ENCODE data around the gene GRAPL.
"Not testable (repeated sequence)": the region's sequence is repeated elsewhere in the genome, so short reads cannot be mapped to it uniquely, and the experiment has no call there.

Gene GRAPL

DNA sequence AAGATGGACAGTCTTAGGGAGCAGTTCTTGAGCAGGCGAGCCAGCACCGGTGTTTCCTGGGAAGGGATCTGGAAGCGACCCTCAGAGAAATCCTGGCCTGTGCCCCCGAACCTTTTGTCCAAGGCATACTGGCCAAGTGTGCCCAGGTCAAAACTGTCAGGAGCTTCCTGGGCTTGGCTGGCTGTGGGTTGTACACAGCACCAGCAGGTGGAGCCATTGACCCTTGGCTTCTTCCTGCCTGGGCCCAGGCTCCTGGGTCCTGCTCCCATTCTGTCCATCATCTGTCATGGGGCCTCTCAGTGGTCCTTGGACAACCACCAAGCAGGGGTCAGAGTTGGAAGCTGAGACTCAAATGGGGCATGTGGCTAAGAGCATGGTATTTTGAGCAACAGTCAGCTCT lies 15.0 kb downstream of the GRAPL start:
- not testable (repeated sequence) for H3K9ac ChIP-seq (ENCODE audit: low read length); H3K36me3 ChIP-seq (ENCODE audit: insufficient read depth, low read length); H3K4me1 ChIP-seq (ENCODE audit: insufficient read depth, low read length); H3K9me3 ChIP-seq (ENCODE audit: low read length); H3K27ac ChIP-seq (ENCODE audit: low read depth, low read length); H3K27me3 ChIP-seq (ENCODE audit: control insufficient read depth in 1 of 2, insufficient read depth in 2 of 2, low read length in 2 of 2); H3K4me3 ChIP-seq (ENCODE audit: low read depth in 1 of 2, low read length in 2 of 2)

- not testable (repeated sequence) for H3K4me1 ChIP-seq (ENCODE audit: insufficient read depth, low read length)
Observed at GRCh38 chr17:19143097-19143777, 15.8 kb downstream of the GRAPL start.

DNA sequence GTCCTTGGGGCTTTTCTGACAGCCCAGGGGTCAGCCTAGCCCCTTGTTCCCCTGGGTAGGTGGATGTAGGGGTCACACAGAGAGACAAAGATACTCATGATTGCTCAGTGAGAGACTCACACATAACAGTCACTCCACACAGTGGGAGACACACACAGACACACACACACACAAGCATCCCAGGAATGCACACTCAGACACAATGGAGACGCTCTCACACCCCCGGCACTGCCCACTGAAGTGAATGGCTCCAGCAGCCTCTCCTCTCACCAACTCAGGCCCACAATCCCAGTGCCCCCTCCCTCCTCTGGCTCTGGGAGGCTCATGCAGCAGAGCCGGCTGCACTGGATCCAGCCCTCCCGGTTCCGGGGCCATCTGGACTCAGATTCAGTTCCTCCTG lies 17.0 kb downstream of the GRAPL start:
- not testable (repeated sequence) for H3K9me3 ChIP-seq (ENCODE audit: low read length); H3K36me3 ChIP-seq (ENCODE audit: insufficient read depth, low read length); H3K27me3 ChIP-seq (ENCODE audit: control insufficient read depth in 1 of 2, insufficient read depth in 2 of 2, low read length in 2 of 2); H3K27ac ChIP-seq (ENCODE audit: low read depth, low read length); H3K4me3 ChIP-seq (ENCODE audit: low read depth in 1 of 2, low read length in 2 of 2); H3K9ac ChIP-seq (ENCODE audit: low read length); H3K4me1 ChIP-seq (ENCODE audit: insufficient read depth, low read length)

More at GRCh38 chr17:19143097-19143777, 15.8 kb downstream of the GRAPL start:
- not testable (repeated sequence) for H3K4me3 ChIP-seq (ENCODE audit: low read depth in 1 of 2, low read length in 2 of 2); H3K27me3 ChIP-seq (ENCODE audit: control insufficient read depth in 1 of 2, insufficient read depth in 2 of 2, low read length in 2 of 2); H3K27ac ChIP-seq (ENCODE audit: low read depth, low read length); H3K9me3 ChIP-seq (ENCODE audit: low read length); H3K9ac ChIP-seq (ENCODE audit: low read length); H3K36me3 ChIP-seq (ENCODE audit: insufficient read depth, low read length)

DNA sequence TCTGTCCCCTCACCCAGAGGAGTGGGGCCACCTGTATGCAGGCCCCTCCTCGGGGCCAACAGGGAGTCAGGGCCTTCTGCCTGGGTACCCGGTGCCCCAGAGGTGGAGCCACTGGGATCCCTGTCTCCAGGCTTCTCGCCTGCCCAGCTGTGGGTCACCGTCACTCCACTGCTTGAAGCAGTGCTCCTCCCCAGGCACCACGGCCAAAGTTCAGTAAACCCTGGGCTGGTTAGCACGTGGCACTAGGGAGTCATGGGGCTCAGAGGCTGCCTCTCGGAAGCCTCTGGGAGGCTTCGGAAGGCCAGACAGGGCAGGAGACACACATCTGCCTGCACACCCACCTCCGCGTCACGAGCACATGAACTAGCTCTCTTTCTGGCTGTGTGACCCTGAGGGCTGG lies 18.1 kb downstream of the GRAPL start:
- H3K27me3 ChIP-seq (ENCODE audit: control insufficient read depth in 1 of 2, insufficient read depth in 2 of 2, low read length in 2 of 2); H3K27ac ChIP-seq (ENCODE audit: low read depth, low read length); H3K4me1 ChIP-seq (ENCODE audit: insufficient read depth, low read length); H3K4me3 ChIP-seq (ENCODE audit: low read depth in 1 of 2, low read length in 2 of 2); H3K36me3 ChIP-seq (ENCODE audit: insufficient read depth, low read length); H3K9ac ChIP-seq (ENCODE audit: low read length); H3K9me3 ChIP-seq (ENCODE audit: low read length): not testable (repeated sequence)

DNA sequence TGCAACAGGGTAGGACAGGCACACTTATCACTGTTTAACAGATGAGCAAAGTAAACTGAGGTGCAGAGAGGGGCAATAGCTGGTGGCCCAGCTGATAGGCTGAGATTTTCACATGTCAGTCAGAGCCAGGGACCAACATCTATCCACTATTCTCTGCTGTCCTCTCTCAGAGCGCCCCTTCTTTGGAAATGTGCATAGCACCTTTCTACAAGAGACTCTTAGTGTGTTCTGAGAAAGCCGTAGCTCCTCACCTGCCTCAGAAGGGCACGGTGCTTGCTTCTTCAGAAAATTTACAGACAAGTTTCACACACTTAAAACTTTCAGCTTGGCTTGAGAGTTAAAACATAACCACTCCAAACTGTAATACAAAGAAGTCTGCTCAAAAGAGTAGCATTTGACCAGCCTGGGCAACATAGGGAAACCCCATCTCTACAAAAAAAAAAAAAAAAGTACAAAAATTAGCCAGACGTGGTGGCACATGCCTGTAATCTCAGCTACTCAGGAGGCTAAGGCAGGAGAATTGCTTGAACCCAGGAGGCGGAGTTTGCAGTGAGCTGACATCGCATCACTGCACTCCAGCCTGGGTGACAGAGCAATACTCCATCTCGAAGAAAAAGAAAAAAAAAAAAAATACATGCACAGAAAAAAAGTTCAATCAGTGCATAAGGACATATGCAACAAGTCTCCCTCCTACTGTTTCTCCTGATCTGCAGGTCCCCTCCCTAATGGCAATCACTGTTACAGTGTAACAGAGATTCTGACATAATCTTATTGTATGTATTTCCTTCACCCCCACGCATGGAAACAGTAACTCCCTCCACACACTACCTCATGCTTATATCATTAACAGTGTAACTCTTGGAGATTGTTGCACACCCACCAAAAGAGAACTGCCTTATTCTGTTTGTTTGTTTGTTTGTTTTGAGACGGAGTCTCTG lies 23.6 kb downstream of the GRAPL start:
- not testable (repeated sequence) for H3K36me3 ChIP-seq (ENCODE audit: insufficient read depth, low read length); H3K27ac ChIP-seq (ENCODE audit: low read depth, low read length); H3K9ac ChIP-seq (ENCODE audit: low read length); H3K27me3 ChIP-seq (ENCODE audit: control insufficient read depth in 1 of 2, insufficient read depth in 2 of 2, low read length in 2 of 2); H3K9me3 ChIP-seq (ENCODE audit: low read length); H3K4me1 ChIP-seq (ENCODE audit: insufficient read depth, low read length); H3K4me3 ChIP-seq (ENCODE audit: low read depth in 1 of 2, low read length in 2 of 2)

- not testable (repeated sequence) for H3K4me1 ChIP-seq (ENCODE audit: insufficient read depth, low read length); H3K9me3 ChIP-seq (ENCODE audit: low read length); H3K4me3 ChIP-seq (ENCODE audit: low read depth in 1 of 2, low read length in 2 of 2); H3K27me3 ChIP-seq (ENCODE audit: control insufficient read depth in 1 of 2, insufficient read depth in 2 of 2, low read length in 2 of 2); H3K9ac ChIP-seq (ENCODE audit: low read length); H3K27ac ChIP-seq (ENCODE audit: low read depth, low read length); H3K36me3 ChIP-seq (ENCODE audit: insufficient read depth, low read length)
Observed at GRCh38 chr17:19157628-19158027, 30.2 kb downstream of the GRAPL start.

GRCh38 chr17:19158478-19158877 lies 31.1 kb downstream of the GRAPL start:
- not testable (repeated sequence) for H3K9ac ChIP-seq (ENCODE audit: low read length); H3K4me3 ChIP-seq (ENCODE audit: low read depth in 1 of 2, low read length in 2 of 2); H3K4me1 ChIP-seq (ENCODE audit: insufficient read depth, low read length); H3K27me3 ChIP-seq (ENCODE audit: control insufficient read depth in 1 of 2, insufficient read depth in 2 of 2, low read length in 2 of 2); H3K9me3 ChIP-seq (ENCODE audit: low read length); H3K27ac ChIP-seq (ENCODE audit: low read depth, low read length); H3K36me3 ChIP-seq (ENCODE audit: insufficient read depth, low read length)

- H3K9ac ChIP-seq (ENCODE audit: low read length); H3K4me3 ChIP-seq (ENCODE audit: low read depth in 1 of 2, low read length in 2 of 2); H3K27me3 ChIP-seq (ENCODE audit: control insufficient read depth in 1 of 2, insufficient read depth in 2 of 2, low read length in 2 of 2); H3K27ac ChIP-seq (ENCODE audit: low read depth, low read length); H3K36me3 ChIP-seq (ENCODE audit: insufficient read depth, low read length); H3K9me3 ChIP-seq (ENCODE audit: low read length); H3K4me1 ChIP-seq (ENCODE audit: insufficient read depth, low read length): not testable (repeated sequence)
Observed at GRCh38 chr17:19158938-19159337, 31.5 kb downstream of the GRAPL start.

DNA sequence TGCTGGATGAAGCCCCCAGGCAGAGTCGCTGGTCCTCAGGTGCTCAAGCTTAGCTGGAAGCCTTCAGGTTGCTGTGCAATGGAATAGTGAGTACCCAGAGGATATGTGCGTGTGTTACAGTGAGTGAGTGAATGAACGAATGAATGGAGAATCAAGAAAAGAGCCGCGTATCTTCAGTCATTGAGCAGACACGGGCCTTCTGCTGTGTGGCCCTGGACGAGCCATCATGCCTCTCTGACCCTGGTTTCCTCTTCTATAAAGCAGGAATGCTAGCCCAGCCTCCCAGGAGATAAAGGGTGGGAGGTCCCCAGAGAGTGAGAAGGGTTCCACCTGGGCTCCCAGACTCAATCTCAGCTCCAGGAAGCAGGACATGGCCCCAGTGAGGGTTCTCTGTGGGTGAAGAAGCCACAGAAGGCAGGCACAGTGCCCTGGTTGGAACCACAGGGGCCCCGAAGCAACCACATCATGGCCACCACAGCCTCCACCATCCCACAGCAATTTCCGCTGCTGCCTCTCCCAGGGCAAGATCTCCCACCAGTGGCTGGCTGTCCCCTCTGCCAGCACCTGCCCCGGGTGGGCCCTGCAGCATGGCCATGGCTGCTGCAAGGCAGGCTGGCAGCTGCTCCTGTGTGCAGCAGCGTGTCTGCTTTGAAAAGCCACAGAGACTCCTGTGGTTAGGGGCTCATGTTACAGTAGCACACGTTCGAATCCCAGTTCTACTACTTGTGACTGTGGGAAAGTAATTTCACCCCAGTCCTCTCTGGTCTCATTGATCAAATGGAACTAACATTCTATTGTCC lies 34.1 kb downstream of the GRAPL start:
- H3K4me1 ChIP-seq (ENCODE audit: insufficient read depth, low read length); H3K27ac ChIP-seq (ENCODE audit: low read depth, low read length); H3K9me3 ChIP-seq (ENCODE audit: low read length); H3K9ac ChIP-seq (ENCODE audit: low read length); H3K27me3 ChIP-seq (ENCODE audit: control insufficient read depth in 1 of 2, insufficient read depth in 2 of 2, low read length in 2 of 2); H3K4me3 ChIP-seq (ENCODE audit: low read depth in 1 of 2, low read length in 2 of 2); H3K36me3 ChIP-seq (ENCODE audit: insufficient read depth, low read length): not testable (repeated sequence)

- not testable (repeated sequence) for H3K4me1 ChIP-seq (ENCODE audit: insufficient read depth, low read length); H3K4me3 ChIP-seq (ENCODE audit: low read depth in 1 of 2, low read length in 2 of 2); H3K27ac ChIP-seq (ENCODE audit: low read depth, low read length); H3K27me3 ChIP-seq (ENCODE audit: control insufficient read depth in 1 of 2, insufficient read depth in 2 of 2, low read length in 2 of 2); H3K36me3 ChIP-seq (ENCODE audit: insufficient read depth, low read length); H3K9ac ChIP-seq (ENCODE audit: low read length); H3K9me3 ChIP-seq (ENCODE audit: low read length)
Observed at GRCh38 chr17:19162384-19163216, 35.2 kb downstream of the GRAPL start.

DNA sequence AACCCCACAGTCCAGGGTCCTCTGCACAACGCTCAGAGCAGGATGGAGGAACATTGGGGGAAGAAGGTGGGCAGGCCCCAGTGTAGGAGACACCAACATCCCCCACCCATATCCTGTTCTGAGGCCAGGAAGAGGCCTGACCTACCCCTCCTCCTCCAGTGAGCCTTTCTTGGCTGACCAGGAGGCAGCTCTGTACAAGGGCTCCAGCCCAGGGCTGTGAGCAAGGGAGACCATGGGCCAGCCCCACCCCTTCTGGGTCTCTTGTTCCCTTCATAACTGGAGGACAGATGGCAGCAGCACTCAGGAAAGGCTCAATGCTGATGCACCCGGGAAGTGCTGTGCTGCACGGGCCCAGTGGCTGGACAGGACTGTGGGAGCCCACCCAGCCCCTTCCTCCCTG lies 47.0 kb downstream of the GRAPL start:
- not testable (repeated sequence) for H3K9me3 ChIP-seq (ENCODE audit: low read length); H3K9ac ChIP-seq (ENCODE audit: low read length); H3K4me3 ChIP-seq (ENCODE audit: low read depth in 1 of 2, low read length in 2 of 2); H3K27ac ChIP-seq (ENCODE audit: low read depth, low read length); H3K4me1 ChIP-seq (ENCODE audit: insufficient read depth, low read length); H3K36me3 ChIP-seq (ENCODE audit: insufficient read depth, low read length); H3K27me3 ChIP-seq (ENCODE audit: control insufficient read depth in 1 of 2, insufficient read depth in 2 of 2, low read length in 2 of 2)

All from muscle layer of colon (tissue), 2 donors.